Fibroblast of skin of left quadriceps (primary cell): Measurements from ENCODE around the gene OLAH.
A peak's percentile ranks its signal among the peaks of the same experiment; 100 is the strongest.
"Not testable (repeated sequence)": the region's sequence is repeated elsewhere in the genome, so short reads cannot be mapped to it uniquely, and the experiment has no call there.

Experiments
- DNase-seq, 2 experiments: peaks; one replicate each; pipeline ENCODE4 v3.0.0-alpha.2; 2013; ENCODE audit warnings: low read depth in 2 of 2

OLAH gene

DNA sequence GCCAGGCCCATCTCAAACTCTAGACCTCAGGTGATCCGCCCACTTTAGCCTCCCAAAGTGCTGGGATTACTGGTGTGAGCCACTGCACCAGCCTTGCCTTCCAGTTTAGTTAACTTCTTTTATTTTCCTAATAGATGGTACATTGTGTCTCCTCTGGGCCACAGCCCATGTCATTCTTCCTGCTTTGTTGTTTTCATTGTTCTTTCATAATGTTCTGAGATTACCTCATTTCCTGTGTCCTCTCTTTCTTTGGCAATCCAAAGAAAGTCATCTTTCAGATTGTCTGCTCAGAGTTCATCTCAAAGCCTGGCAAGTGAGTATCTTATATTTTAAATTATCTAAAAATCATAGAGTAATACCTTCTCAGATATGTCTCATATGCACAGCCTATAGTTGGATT is at the start of gene OLAH:
Gene OLAH (plus strand): TSS at position 270 of the 400 bp plus-strand sequence. CDS start 3,346 bp downstream, outside the sequence.
- DNase-seq = no peak

DNA sequence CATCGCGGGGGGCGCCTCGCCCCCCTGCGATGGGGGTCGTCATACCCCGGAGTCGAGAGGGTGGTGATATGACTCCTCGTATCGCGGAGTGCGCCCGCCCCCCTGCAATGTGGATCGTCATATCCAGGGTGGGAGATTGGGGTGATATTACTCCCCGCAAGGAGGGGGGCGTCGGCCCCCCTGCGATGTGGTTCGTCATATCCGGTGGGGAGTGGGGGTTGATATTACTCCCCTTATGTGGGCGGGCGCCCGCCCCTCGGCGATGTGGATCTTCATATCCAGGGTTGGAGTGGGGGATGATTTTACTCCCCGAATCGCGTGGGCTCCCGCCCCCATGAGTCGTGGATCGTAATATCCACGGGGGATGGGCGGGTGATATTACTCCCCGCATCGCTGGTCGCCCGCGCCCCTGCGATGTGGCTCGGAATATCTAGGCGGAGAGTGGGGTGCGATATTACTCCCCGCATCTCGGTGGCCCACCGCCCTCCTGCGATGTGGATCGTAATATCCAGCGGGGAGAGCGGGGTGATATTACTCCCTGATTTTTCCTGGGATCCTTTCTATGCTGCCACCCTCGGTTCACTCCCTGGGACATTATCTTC is 47.7 kb upstream of the OLAH start:
- no peak for DNase-seq

DNA sequence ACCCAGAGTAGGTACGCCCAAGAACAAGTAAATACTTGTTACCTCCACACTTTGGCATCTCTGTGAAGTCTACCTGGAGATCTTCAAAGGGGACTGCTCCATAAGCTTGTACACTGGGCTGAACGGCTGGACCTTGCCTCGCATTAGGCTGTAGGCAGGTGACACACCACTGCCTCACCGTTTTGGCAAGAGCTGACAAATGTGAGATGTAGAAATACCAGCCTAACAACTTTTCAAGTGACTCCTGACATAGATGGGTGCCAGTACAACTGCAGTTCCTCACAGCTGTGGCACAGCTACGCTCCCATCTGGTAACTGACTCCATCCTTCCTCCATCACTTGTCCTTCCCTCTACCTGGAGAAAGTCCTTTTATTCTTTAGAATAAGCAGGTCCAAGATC is 30.2 kb upstream of the OLAH start:
- DNase-seq = not testable (repeated sequence)

DNA sequence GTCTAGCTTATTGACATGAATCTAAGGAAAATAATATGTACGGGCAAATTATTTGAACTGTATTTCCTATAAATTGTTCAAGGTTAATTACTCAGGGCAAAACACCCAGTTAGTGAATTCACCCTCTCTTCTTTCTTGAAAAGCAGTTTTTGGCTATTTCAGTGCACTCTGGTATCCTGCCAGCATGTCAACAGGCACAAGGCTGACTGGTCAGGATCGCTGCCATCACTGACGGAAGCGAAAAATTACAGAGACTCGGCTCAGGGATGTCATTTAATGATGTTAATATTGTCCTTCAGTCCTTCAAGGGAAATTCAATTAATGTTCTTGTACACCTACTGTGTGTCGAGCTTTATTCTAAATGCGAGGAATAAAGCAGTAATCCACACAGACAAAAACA is 28.3 kb upstream of the OLAH start:
- DNase-seq = no peak

DNA sequence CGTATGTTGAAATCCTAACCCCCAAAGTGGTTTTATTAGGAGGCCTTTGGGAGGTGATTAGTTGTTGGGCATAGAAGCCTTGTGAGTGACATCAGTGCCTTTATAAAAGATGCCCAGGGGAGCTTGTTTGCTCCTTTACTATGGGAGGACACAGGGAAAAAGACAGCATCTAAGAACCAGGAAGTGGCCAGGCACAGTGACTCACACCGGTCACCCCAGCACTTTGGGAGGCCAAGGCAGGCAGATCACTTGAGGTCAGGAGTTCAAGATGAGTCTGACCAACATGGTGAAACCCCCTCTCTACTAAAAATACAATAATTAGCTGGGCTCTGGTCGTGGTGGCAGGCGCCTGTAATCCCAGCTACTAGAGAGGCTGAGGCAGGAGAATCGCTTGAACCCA is 22.8 kb upstream of the OLAH start:
- not testable (repeated sequence) for DNase-seq

DNA sequence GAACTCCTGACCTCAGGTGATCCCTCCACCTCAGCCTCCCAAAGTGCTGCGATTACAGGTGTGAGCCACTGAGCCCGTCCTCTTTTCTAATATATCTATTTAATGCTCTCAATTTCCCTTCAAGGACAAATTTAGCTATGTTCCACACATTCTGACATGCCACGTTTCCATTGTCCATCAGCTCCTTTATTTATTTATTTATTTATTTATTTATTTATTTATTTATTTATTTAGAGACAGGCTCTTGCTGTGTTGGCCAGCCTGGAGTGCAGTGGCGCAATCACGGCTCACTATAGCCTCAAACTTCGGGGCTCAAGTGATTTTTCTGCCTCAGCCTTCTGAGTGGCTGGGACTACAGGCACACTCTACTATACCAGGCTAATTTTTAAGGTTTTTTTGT is 20.7 kb upstream of the OLAH start:
- not testable (repeated sequence) for DNase-seq

DNA sequence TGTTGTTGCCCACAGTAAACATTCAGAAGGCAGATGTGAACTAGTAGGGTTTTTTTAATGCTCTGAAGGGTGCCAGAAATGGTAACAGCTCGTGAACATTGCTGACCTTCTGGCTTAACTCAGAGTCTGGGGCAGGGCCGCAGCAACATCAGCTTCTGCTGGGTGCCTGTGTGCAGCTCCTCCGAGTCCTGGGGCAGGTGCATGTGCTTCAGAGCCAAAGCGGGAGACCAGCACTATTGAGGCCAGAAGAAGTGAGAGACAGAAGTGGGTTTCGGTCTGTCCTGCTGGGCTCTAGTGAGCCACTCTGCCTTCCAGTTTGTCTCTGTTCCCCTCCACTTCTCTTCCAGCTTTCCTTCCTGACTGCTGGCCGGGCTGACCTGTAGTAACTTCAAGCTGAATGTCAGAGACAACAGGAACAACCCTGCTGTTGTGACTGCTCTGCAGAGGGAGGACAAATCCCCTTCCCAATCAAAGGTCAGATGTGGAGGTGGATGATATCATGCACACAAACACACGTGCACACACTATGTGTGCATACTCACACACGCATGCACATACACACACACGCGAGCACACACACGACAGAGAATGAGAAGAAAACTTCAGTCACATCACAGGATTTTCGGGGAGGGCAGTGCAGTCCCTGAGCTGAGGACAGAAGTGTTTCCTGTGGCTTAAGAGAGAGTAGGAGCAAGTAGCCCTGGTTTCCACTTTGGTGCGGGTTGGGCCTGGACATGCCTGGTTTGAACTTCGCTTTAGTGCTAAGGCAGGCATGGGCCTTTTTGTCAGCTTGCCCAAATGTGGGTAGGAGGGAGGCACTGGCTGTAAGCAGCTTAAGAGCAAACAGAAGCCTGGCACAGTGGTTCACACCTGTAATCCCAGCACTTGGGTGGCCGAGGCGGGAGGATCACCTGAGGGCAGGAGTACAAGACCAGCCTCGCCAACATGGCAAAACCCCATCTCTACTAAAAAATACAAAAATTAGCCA is 19.4 kb upstream of the OLAH start:
- not testable (repeated sequence) for DNase-seq

DNA sequence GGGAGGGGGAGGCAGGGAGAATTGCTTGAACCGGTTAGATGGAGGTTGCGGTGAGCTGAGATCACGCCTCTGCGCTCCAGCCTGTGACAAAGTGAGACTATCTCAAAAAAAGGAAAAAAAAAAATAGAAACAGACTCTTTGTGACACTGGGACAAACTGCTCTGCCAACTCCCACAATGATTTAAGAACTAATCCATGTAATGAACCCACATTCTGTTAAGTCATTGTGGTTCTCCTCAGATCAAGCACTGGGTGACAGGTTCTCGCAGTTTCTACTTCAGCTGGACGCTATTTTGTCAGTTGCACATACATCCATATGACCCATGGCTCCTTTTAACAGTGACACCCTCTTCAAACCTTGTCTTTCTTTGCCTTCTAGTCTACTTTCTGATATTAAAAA is 18.7 kb upstream of the OLAH start:
- not testable (repeated sequence) for DNase-seq

DNA sequence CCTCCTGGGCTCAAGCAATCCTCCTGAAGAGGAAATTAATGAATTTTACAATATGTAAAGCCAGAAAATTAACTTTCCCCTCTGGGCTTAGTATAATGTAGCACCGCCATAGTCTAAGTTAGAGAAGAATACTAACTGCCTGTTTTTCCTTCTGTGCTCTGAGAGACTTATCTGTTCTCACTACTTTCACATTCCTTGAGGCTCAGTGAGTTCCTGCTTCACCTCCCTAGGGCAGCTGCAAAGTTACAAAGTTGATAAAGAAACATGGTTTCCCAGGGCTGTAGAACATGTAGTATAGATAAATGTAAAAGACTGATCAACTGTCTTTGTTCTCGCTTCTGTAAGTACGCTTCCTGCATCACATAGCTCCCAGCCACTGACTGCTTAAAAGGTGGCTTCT is 16.0 kb upstream of the OLAH start:
- DNase-seq = no peak

DNA sequence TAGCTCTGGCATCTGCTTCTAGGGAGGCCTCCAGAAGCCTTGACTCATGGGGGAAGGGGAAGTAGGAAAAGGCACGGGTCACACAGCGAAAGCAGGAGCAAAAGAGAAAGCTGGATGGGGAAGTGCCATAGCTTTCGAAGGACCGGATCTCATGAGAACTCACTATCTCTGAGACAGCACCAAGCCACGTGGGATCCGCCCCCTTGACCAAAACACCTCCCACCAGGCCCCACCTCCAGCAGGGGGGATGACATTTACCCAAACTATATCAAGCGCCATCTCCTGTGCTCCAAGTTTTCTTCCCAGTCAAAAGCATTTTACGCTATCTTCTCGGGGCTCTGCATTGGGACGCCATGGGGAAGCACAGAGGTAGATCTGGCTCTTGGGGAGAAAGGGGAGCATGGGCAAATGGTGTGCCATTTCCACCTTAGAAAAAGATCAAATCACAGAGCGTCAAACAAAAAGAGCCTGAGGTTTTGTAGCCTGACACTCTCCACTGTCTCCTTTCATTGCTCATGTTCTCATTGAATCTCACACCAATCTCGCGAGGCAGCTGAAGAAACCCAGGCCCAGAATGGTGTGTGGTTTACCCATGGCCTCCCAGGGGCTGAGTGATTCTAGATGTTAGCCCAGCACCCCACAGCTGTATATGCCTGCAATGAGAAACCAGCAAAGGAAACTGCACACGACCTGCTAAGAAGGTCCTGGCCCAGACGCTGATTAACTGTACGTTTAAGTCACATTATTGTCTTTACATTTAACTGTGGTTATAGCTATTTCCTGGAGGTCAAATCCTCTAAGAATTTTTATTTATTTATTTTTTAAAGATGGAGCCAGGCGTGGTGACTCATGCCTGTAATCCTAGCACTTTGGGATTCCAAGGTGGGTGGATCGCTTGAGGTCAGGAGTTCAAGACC is 8.1 kb upstream of the OLAH start:
- peak; percentile 2 to 4 for DNase-seq

DNA sequence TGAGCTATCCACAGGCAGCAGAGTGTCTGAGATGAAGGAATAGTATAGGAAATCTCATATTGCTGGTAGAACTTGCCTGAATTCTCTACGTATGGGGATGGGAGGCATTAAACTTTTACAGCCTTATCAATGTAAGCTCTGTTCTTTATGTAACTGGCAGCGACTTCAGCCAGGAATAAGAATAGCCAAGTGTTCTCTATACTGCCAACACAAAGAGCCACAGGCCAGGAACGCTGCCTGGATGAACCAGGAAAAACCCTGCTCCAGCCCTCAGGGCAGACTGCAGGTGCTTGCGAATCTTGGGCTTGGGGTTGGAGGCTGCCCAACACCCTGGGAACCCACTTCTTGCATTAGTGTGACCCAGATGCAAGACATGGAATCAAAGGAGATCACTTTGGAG is 6.1 kb upstream of the OLAH start:
- DNase-seq = no peak

DNA sequence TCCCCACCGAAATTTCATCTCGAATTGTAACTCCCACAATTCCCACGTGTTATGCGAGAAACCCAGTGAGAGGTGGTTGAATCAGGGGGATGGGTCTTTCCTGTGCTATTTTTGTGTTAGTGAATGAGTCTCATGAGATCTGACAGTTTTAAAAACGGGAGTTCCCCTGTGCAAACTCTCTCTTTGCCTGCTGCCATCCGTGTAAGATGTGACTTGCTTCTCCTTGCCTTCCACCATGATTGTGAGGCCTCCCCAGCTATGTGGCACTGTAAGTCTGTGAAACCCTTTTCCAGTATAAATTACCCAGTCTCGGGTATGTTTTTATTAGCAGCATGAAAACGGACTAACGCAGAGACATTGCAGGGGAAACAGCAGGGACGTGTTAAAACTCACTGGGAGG is 5.3 kb upstream of the OLAH start:
- DNase-seq = no peak

DNA sequence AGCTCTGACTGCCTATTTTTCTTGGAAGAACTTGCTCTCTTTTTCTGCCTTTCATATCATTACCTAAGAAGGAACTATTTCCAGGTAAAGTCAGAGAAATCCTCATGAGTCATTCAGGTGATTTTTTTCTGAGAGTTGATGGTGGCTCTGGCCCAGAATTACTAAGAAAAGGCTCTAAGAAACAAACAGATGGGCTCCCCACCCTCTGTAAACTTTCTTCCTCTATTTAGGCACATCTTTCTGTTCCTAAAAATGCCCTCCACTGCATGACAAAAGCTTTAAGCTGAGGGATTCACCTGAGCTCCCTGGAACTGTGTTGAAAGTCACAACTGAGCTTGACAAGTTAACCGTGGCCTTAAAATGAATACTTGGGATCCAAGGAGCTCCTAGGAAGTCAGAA is 1.6 kb downstream of the OLAH start:
- no peak for DNase-seq

DNA sequence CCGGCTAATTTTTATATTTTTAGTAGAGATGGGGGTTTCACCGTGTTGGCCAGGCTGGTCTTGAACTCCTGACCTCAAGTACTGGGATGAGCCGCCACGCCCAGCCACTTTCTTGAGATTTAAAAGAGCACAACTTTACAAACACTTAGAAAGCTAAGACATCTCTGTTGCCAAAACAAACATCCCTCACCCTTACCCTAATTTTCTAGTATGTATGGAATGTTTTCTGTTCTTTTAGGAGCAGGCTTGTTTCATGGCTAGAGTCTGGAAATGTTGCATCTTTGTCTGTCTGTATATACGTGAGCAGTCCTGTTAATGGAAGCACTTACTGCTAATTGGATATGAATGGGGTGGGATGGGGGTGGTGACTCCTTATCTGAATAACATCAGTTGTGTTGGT is 2.9 kb downstream of the OLAH start:
- peak in 1 of 2 experiments; percentile 11 for DNase-seq

DNA sequence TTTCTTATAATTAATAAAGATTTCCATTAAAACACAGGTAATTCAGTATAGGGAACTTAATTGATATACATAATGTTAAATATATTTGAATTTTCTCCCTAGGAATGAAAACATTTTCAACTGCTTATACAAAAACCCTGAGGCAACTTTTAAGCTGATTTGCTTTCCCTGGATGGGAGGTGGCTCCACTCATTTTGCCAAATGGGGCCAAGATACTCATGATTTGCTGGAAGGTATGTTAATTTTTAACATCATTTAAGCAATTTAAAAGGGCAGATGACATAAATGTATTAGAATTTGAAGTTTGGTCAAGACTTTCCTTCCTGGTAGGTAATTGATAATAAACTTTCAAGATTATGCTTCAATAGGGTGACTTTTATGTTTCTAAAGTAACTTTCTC is 5.8 kb downstream of the OLAH start:
- DNase-seq = no peak

DNA sequence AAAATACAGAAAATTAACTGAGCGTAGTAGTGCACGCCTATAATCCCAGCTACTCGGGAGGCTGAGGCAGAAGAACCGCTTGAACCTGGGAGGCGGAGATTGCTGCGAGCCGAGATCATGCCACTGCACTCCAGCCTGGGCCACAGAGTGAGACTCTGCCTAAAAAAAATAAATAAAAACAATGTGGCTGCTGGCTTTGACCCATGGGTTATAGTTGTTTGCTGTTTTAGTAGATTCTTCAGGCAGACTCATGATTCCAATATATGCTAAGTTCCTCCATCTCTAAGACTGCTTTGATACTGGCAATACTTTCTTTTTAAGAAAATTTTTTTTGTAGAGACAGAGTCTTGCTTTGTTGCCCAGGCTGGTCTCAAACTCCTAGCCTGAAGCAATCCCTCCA is 8.4 kb downstream of the OLAH start:
- no peak for DNase-seq

DNA sequence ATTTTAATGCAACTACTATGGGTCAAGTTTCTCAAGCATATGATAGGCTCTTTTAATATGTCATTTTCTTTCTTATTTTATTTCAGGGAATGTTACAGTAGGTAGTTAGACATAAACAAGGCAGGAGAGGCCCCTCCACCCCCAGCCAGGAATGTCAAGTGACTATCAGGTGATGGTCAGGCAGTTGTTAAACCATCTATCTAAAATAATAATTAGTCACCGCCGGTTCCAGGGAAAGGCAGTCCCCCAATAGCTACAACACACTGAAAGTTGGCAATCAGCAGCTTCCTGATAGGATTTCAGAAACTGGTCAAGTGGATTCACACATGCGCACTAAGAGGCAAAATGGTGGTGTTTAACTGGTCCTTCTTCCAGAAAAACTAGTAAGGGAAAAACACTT is 9.3 kb downstream of the OLAH start:
- no peak for DNase-seq

DNA sequence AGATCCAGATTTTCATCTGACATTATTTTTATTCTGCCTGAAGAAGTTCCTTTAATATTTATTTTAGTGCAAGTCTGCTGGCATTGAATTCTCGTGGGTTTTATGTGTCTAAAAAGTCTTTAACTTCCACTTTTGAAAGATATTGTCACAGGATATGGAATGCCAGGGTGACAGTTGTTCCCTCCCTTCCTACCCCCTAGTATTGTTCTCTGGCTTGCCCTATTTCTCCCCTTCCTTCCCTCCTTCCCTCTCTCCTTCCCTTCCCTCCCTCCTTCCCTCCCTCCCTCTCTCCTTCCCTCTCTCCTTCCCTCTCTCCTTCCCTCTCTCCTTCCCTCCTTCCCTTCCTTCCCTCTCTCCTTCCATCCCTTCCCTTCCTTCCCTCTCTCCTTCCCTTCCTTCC is 14.9 kb downstream of the OLAH start:
- DNase-seq = no peak

DNA sequence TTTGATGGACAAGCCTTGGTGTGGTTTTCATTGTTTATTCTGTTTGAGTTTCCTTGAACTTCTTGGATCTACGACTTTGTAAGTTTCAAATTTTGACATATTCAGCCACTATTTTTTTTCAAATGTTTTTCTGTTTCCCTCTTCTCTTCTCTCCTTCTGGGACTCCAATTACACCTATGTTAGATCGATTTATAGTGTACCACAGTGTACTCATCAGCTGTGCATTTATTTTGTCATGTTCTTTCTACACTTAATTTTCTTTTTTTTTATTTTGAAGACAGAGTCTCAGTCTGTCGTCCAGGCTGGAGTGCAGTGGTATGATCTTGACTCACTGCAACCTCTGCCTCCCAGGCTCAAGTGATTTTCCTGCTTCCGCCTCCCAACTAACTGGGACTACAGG is 16.2 kb downstream of the OLAH start:
- no peak for DNase-seq

DNA sequence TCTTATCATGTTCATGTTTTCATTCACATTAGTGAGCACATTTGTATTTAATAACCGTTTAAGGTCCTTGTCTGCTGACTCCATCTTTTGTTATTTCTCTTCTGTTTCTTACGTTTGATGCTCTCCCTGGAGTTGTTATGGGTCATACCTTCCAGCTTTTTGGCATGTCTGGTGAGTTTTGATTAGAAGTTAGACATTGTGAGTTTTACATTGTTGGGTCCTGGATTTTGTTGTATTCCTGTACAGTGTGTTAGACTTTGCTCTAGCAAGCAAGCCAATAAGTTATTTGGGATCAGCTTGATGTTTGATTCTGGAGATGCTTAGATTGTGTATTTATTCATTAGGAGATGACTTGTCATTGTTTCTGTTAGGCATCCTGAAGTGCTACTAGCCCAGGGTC is 16.9 kb downstream of the OLAH start:
- DNase-seq = no peak

DNA sequence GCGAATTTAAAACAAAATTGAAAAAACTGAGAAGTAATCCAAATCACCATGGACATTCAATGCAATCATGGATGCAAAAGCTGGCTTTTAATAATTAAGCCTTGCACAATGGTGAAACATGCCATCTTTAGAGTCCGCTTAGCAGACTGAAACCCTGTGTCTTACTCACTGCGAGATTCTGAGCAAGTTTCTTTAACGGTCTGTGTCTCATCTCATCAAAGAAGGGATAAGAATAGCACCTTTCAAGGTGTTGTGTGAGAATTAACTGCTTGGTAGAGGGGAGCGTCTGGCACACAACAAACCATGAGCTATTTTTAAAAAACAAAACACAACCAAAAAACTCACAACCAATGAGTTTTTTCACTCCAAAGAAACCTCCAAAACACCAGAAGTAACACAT is 23.4 kb downstream of the OLAH start:
- DNase-seq = no peak

DNA sequence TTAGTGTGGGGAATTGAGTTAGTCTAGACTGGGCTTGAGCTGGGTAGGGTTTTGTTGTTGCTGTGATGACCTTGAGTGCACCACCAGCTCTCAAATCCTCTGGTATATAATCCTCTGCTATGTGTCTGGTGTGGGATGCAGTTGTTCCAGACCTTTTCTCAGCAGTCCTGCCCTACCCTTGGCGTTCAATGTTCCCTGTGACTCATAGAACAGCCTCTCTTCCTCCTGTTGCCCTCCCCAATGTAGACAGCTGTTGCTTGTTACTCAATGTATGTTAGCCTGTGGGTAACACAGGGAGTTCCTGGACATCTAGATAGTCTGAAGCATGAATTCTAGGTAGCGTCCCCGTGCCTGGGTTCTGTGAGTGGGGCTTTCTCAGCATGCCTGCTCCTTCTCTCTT is 25.1 kb downstream of the OLAH start:
- DNase-seq = no peak
